Nephron progenitor cell (in vitro differentiated cells): ENCODE measurements around the gene HECTD1.
"Not testable (repeated sequence)": the region's sequence is repeated elsewhere in the genome, so short reads cannot be mapped to it uniquely, and the experiment has no call there.

Experiments used
- DNase-seq: peaks from one replicate; pipeline ENCODE4 v3.0.0; 2021
- H3K27ac Mint-ChIP-seq: 2 replicates; pipeline ENCODE4 v1.8.0; 2021; ENCODE audit warnings: mild to moderate bottlenecking, moderate library complexity, mixed read lengths
- H3K27me3 Mint-ChIP-seq: 2 replicates; pipeline ENCODE4 v1.8.0; 2021; ENCODE audit warnings: mild to moderate bottlenecking, low read depth, mixed read lengths; ENCODE audit not compliant: poor library complexity
- H3K36me3 Mint-ChIP-seq: 2 replicates; pipeline ENCODE4 v1.8.0; 2021; ENCODE audit warnings: low read depth, mixed read lengths
- H3K4me1 Mint-ChIP-seq: 2 replicates; pipeline ENCODE4 v1.8.0; 2021; ENCODE audit warnings: mixed read lengths
- H3K4me3 Mint-ChIP-seq: 2 replicates; pipeline ENCODE4 v1.8.0; 2021; ENCODE audit warnings: mild to moderate bottlenecking, moderate library complexity, mixed read lengths
- H3K9me3 Mint-ChIP-seq: 2 replicates; pipeline ENCODE4 v1.8.0; 2021; ENCODE audit warnings: mild to moderate bottlenecking, moderate library complexity, mixed read lengths
- CTCF ChIP-seq: fragments of 200-600 bp; sonication (generic); IDR thresholded peaks from 2 replicates; pipeline ENCODE4 v1.5.0; 2021; ENCODE audit warnings: antibody characterized with exemption

Gene HECTD1

GRCh38 chr14:31206536-31207286, 882 bp downstream of the HECTD1 start:
- Mint-ChIP-seq H3K4me3 (peak overlapping the region; percentile 90), H3K27ac (peak overlapping the region; percentile 96), H3K9me3 (peaks cover 6% of the 10 kb centered on the region), H3K27me3 (no peaks in the 10 kb centered on the region), H3K36me3 (peaks cover 36% of the 10 kb centered on the region), H3K4me1 (peaks cover 34% of the 10 kb centered on the region)
- DNase-seq: peak; percentile 46
- TF ChIP-seq CTCF: no peak

GRCh38 chr14:31205681-31206535, 1.7 kb downstream of the HECTD1 start:
- DNase-seq: no peak
- Mint-ChIP-seq H3K27me3 (no peaks in the 10 kb centered on the region), H3K4me1 (peaks cover 36% of the 10 kb centered on the region), H3K36me3 (peaks cover 41% of the 10 kb centered on the region), H3K9me3 (peaks cover 6% of the 10 kb centered on the region), H3K4me3 (peak overlapping the region; percentile 90), H3K27ac (peak overlapping the region; percentile 96)
- no peak for TF ChIP-seq CTCF

- no peak for TF ChIP-seq CTCF
- peaks cover 44% of the 10 kb centered on the region for H3K4me1 Mint-ChIP-seq
- H3K36me3 Mint-ChIP-seq: peaks cover 51% of the 10 kb centered on the region
- no peaks in the 10 kb centered on the region for H3K27me3 Mint-ChIP-seq
- peaks cover 6% of the 10 kb centered on the region for H3K9me3 Mint-ChIP-seq
- no peak for DNase-seq
- H3K27ac Mint-ChIP-seq: no peak overlapping the region
- peak overlapping the region; percentile 90 for H3K4me3 Mint-ChIP-seq
These were observed 2.7 kb downstream of the HECTD1 start for GRCh38 chr14:31204593-31205534.

GRCh38 chr14:31203899-31204592, 3.5 kb downstream of the HECTD1 start:
- peaks cover 42% of the 10 kb centered on the region for H3K4me1 Mint-ChIP-seq
- not testable (repeated sequence) for H3K27me3 Mint-ChIP-seq, H3K4me3 Mint-ChIP-seq, H3K9me3 Mint-ChIP-seq, DNase-seq, H3K27ac Mint-ChIP-seq
- peaks cover 57% of the 10 kb centered on the region for H3K36me3 Mint-ChIP-seq

GRCh38 chr14:31203414-31203742, 4.2 kb downstream of the HECTD1 start:
- no peak overlapping the region for H3K4me3 Mint-ChIP-seq
- peaks cover 6% of the 10 kb centered on the region for H3K9me3 Mint-ChIP-seq
- no peak for DNase-seq
- peaks cover 35% of the 10 kb centered on the region for H3K4me1 Mint-ChIP-seq
- peaks cover 60% of the 10 kb centered on the region for H3K36me3 Mint-ChIP-seq
- H3K27ac Mint-ChIP-seq: no peak overlapping the region
- TF ChIP-seq CTCF: no peak
- no peaks in the 10 kb centered on the region for H3K27me3 Mint-ChIP-seq
